Measurements from ENCODE around the gene ZNF613. TPM values are rescaled to one million over a fixed set of nuclear protein-coding genes. Genes with fewer than 3 reads are reported as not detected.
"Not testable (repeated sequence)": the region's sequence is repeated elsewhere in the genome, so short reads cannot be mapped to it uniquely, and the experiment has no call there.

Gene ZNF613
- total RNA-seq, 6 donors from 2014 or later, result 3.1 to 8.2 (median 6.1) TPM

DNA sequence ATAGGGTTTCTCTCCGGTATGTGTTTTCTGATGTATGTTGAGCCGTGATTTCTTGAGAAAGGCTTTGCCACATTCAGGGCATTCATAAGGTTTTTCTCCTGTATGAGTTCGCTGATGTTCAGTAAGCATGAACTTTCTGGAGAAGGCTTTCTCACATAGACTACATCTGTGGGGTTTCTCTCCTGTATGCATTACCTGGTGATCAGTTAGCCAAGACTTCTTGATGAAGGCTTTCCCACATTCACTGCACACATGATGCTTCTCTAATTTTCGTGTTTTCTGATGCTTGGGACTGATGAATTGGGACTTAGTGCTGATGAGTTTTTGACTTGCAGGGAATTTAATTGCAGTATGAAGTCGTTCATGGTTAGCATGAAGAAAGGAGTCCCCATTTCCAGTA is 38.3 kb downstream of the ZNF613 start:
- TF ChIP-seq POLR2A (IDR thresholded peaks at IDR 0.05), result no peak
- no peak for TF ChIP-seq POLR2AphosphoS5 (IDR thresholded peaks at IDR 0.05)
- TF ChIP-seq EP300 (IDR thresholded peaks at IDR 0.05), result no peak
- TF ChIP-seq, protein P1, sequence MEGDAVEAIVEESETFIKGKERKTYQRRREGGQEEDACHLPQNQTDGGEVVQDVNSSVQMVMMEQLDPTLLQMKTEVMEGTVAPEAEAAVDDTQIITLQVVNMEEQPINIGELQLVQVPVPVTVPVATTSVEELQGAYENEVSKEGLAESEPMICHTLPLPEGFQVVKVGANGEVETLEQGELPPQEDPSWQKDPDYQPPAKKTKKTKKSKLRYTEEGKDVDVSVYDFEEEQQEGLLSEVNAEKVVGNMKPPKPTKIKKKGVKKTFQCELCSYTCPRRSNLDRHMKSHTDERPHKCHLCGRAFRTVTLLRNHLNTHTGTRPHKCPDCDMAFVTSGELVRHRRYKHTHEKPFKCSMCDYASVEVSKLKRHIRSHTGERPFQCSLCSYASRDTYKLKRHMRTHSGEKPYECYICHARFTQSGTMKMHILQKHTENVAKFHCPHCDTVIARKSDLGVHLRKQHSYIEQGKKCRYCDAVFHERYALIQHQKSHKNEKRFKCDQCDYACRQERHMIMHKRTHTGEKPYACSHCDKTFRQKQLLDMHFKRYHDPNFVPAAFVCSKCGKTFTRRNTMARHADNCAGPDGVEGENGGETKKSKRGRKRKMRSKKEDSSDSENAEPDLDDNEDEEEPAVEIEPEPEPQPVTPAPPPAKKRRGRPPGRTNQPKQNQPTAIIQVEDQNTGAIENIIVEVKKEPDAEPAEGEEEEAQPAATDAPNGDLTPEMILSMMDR (IDR thresholded peaks at IDR 0.05), result no peak
- H3K4me1 ChIP-seq, result no peaks in the 10 kb centered on the region
- H3K9me3 ChIP-seq, result peaks cover 85 to 100% (median 98%) of the 10 kb centered on the region in 4 donors
- H3K27ac ChIP-seq, result no peak overlapping the region
- WGBS, 2 donors, result 97 to 100% methylated on average over 5 of the region's 5 CpGs
- no peak overlapping the region for H3K4me3 ChIP-seq
- H3K36me3 ChIP-seq, result peaks cover 44 to 70% (median 60%) of the 10 kb centered on the region in 4 donors
- DNase-seq, result no peak
- no peaks in the 10 kb centered on the region for H3K27me3 ChIP-seq
- ATAC-seq (ENCODE audit: low FRiP score in 2 of 2), result no peak

DNA sequence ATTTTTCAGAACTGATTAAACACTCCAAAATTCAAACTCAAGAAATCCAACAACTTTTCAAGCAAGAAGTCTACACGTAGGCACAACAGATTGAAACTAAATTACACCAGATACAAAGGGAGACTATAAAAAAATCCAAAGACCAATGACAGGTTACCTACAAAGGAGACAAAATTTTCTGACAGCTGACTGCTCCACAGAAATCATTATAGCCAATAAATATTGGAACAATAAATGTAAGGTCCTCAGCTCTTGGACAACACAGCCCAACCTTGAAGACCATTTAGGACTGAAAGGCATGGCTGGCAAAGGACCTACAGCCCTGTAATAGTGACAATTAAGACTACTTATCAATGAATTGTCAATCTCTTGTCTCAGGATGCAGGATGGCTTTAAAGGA is 43.4 kb downstream of the ZNF613 start:
- Histone ChIP-seq H3K9me3 (peaks cover 98 to 100% (median 99%) of the 10 kb centered on the region in 4 donors), H3K27me3 (no peaks in the 10 kb centered on the region), H3K27ac (no peak overlapping the region), H3K36me3 (peaks cover 56 to 93% (median 84%) of the 10 kb centered on the region in 4 donors), H3K4me1 (no peaks in the 10 kb centered on the region), H3K4me3 (no peak overlapping the region)
- TF ChIP-seq EP300 (IDR thresholded peaks at IDR 0.05), result no peak
- no peak for TF ChIP-seq POLR2AphosphoS5 (IDR thresholded peaks at IDR 0.05)
- TF ChIP-seq, protein P1 (IDR thresholded peaks at IDR 0.05), result no peak
- DNase-seq (no peak), ATAC-seq (ENCODE audit: low FRiP score in 2 of 2) (no peak)
- 96 to 97% methylated on average over 1 of the region's 1 CpG for WGBS, 2 donors

DNA sequence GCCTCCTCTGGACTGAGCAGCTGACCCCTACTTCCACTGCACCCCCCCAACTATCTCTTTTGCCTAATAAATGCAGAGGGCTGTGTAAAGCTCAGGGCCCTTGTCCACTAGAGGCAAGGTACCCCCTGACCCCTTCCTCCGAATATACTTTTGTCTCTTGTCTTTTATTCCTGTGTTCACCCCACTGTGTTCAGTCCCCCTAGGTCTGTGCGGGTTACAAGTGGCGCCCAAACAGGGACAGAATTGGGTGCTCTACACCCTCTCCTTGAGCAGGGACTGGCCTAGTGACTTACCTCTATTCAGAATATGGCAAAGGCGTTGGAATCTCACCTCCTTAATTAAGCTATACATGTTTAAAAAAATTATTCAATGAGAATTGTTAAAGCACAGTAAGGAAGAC is 44.4 kb downstream of the ZNF613 start:
- H3K27ac ChIP-seq, result no peak overlapping the region
- peaks cover 97 to 100% (median 98%) of the 10 kb centered on the region in 4 donors for H3K9me3 ChIP-seq
- no peak overlapping the region for H3K4me3 ChIP-seq
- TF ChIP-seq POLR2AphosphoS5 (IDR thresholded peaks at IDR 0.05) (no peak), POLR2A (IDR thresholded peaks at IDR 0.05) (no peak), EP300 (IDR thresholded peaks at IDR 0.05) (no peak)
- TF ChIP-seq, protein P1 (IDR thresholded peaks at IDR 0.05), result no peak
- no peaks in the 10 kb centered on the region for H3K4me1 ChIP-seq
- peaks cover 47 to 84% (median 77%) of the 10 kb centered on the region in 4 donors for H3K36me3 ChIP-seq
- no peaks in the 10 kb centered on the region for H3K27me3 ChIP-seq
- DNase-seq, result no peak
- ATAC-seq (ENCODE audit: low FRiP score in 2 of 2), result no peak
- WGBS, 2 donors, result 95 to 98% methylated on average over 4 of the region's 4 CpGs

DNA sequence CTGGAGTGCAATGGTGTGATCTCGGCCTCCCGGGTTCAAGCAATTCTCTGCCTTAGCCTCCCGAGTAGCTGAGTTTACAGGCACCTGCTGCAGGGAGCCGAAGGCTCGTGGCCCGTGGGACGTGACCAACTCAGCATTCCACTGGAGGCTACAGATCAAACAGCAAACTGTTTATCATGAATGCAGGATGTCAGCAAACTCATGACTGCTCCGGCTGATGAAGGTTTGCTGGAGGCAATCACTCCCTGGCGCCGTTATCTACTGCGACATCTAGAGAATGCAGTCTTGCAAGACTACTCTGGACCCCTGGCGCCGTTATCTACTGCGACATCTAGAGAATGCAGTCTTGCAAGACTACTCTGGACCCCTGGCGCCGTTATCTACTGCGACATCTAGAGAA is 48.5 kb downstream of the ZNF613 start:
- H3K9me3 ChIP-seq, result peaks cover 86 to 100% (median 97%) of the 10 kb centered on the region in 4 donors
- peaks cover 21 to 68% (median 53%) of the 10 kb centered on the region in 4 donors for H3K36me3 ChIP-seq
- DNase-seq, result peak in 1 of 2 donors; percentile 40
- H3K27ac ChIP-seq; H3K4me1 ChIP-seq; H3K27me3 ChIP-seq; ATAC-seq (ENCODE audit: low FRiP score in 2 of 2); H3K4me3 ChIP-seq: not testable (repeated sequence)
- WGBS, 2 donors, result 95 to 97% methylated on average over 17 of the region's 17 CpGs

DNA sequence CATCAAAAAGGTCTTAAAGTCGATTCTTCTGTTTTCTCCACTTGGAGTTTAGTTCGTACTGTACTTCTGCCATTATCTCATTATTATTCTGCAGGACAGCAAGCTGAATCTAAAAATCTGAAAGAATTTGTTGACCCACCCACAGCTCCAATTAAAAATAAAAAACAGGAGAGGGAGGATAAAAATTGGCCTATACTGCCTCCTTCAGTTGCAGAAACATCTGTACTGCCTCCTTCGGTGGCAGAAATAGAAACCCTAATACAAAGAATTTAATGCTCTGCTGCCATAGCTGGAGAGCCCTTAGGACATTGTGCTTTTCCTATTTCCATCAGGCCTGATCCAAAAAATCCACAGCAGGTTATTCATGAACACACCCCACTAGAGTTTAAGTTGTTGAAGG is 49.6 kb downstream of the ZNF613 start:
- no peaks in the 10 kb centered on the region for H3K27me3 ChIP-seq
- DNase-seq, result no peak
- no peaks in the 10 kb centered on the region for H3K4me1 ChIP-seq
- no peak overlapping the region for H3K4me3 ChIP-seq
- TF ChIP-seq POLR2A (IDR thresholded peaks at IDR 0.05) (no peak), EP300 (IDR thresholded peaks at IDR 0.05) (no peak), POLR2AphosphoS5 (IDR thresholded peaks at IDR 0.05) (no peak)
- TF ChIP-seq, protein P1 (IDR thresholded peaks at IDR 0.05), result no peak
- 90 to 93% methylated on average over 3 of the region's 3 CpGs for WGBS, 2 donors
- H3K27ac ChIP-seq, result no peak overlapping the region
- peaks cover 11 to 65% (median 45%) of the 10 kb centered on the region in 4 donors for H3K36me3 ChIP-seq
- H3K9me3 ChIP-seq, result peaks cover 82 to 99% (median 95%) of the 10 kb centered on the region in 4 donors
- no peak for ATAC-seq (ENCODE audit: low FRiP score in 2 of 2)

Measured in upper lobe of left lung (tissue), 6 donors.